H1 (cell line): ENCODE results near the gene DMXL1. TPM values are rescaled to one million over a fixed set of nuclear protein-coding genes. Genes with fewer than 3 reads are reported as not detected.

Source experiments
- CTCF ChIA-PET: fragments of 300-600 bp; sonication (Branson Sonifier 250); formaldehyde crosslinking; loops from one replicate; lab custom pipeline; 2021; ENCODE audit not compliant: partially characterized antibody; lab: Charles Lee
- POLR2A ChIA-PET: fragments of 300-600 bp; sonication (Branson Sonifier 250); formaldehyde crosslinking; loops from one replicate; lab custom pipeline; 2021; ENCODE audit warnings: inconsistent platforms; ENCODE audit not compliant: partially characterized antibody; lab: Charles Lee
- DNase-seq, 2 experiments: peaks; one replicate each; pipeline versions ENCODE4 v3.0.0 to v3.0.0-alpha.2; 2010 to 2022; ENCODE audit warnings: low spot score in 2 of 2, low read depth in 1 of 2, mixed read lengths in 1 of 2
- FAIRE-seq: peaks from 2 replicates; lab custom pipeline; 2011; peaks lifted over from hg19 to GRCh38; lab: Jason Lieb, UNC
- H2AFZ ChIP-seq: 2 replicates; pipeline ENCODE4 v1.8.1; 2012; ENCODE audit warnings: low read length, inconsistent platforms
- H2AK5ac ChIP-seq: 2 replicates; pipeline ENCODE4 v1.6.1; 2013; ENCODE audit warnings: low read depth, low read length
- H2BK120ac ChIP-seq: replicated peaks from 2 replicates; pipeline ENCODE3; 2013; ENCODE audit warnings: low read depth, low read length, inconsistent platforms
- H2BK12ac ChIP-seq: 2 replicates; pipeline ENCODE4 v1.6.1; 2013; ENCODE audit warnings: low read depth, low read length
- H2BK15ac ChIP-seq: 2 replicates; pipeline ENCODE4 v1.6.1; 2013; ENCODE audit warnings: low read length
- H2BK20ac ChIP-seq: 2 replicates; pipeline ENCODE4 v1.6.1; 2013; ENCODE audit warnings: low read length
- H2BK5ac ChIP-seq: 2 replicates; pipeline ENCODE4 v1.6.1; 2013; ENCODE audit warnings: low read depth, low read length
- H3K14ac ChIP-seq: 2 replicates; pipeline ENCODE4 v1.6.1; 2013; ENCODE audit warnings: inconsistent platforms; ENCODE audit not compliant: insufficient read length
- H3K18ac ChIP-seq: 2 replicates; pipeline ENCODE4 v1.6.1; 2013; ENCODE audit warnings: low read length; ENCODE audit errors: extremely low read depth
- H3K23ac ChIP-seq: 2 replicates; pipeline ENCODE4 v1.6.1; 2013; ENCODE audit warnings: inconsistent platforms; ENCODE audit not compliant: insufficient read length
- H3K23me2 ChIP-seq: 2 replicates; pipeline ENCODE4 v1.6.1; 2013; ENCODE audit warnings: low read depth, low read length
- H3K27ac ChIP-seq: 2 replicates; pipeline ENCODE4 v1.6.1; 2011; ENCODE audit warnings: low read depth, low read length, inconsistent platforms
- H3K27me3 ChIP-seq, 4 experiments: replicated peaks in 1 of 4; 1 replicate in 1 of 4; 2 replicates in 3 of 4; pipeline versions ENCODE4 v1.6.1 to v1.8.1; 2011 to 2013; ENCODE audit warnings: low read length in 3 of 4, mild to moderate bottlenecking in 3 of 4, inconsistent platforms in 2 of 4, mixed read lengths in 2 of 4, moderate library complexity in 1 of 4; ENCODE audit not compliant: control insufficient read depth in 3 of 4, insufficient read depth in 3 of 4; ENCODE audit errors: extremely low read depth in 1 of 4
- H3K36me3 ChIP-seq, 4 experiments: 2 replicates each; pipeline versions ENCODE4 v1.6.1 to v1.8.1; 2011 to 2013; ENCODE audit warnings: mild to moderate bottlenecking in 4 of 4, low read length in 3 of 4, moderate library complexity in 2 of 4, control low read depth in 1 of 4, inconsistent platforms in 1 of 4; ENCODE audit not compliant: insufficient read depth in 4 of 4, control insufficient read depth in 2 of 4
- H3K4ac ChIP-seq: replicated peaks from 2 replicates; pipeline ENCODE3; 2013; ENCODE audit warnings: low read length, low read depth, mixed read lengths, inconsistent platforms; ENCODE audit not compliant: insufficient read length
- H3K4me1 ChIP-seq, 4 experiments: replicated peaks in 1 of 4; 1 replicate in 1 of 4; 2 replicates in 3 of 4; pipeline versions ENCODE4 v1.6.1 to v1.8.1; 2011 to 2013; ENCODE audit warnings: low read length in 3 of 4, inconsistent platforms in 2 of 4, mixed read lengths in 1 of 4; ENCODE audit not compliant: insufficient read depth in 4 of 4, control insufficient read depth in 3 of 4
- H3K4me2 ChIP-seq, 2 experiments: 2 replicates each; pipeline versions ENCODE4 v1.6.1 to v1.8.1; 2011 to 2013; ENCODE audit warnings: low read depth in 2 of 2, low read length in 2 of 2, control low read depth in 1 of 2, inconsistent platforms in 1 of 2, mild to moderate bottlenecking in 1 of 2; ENCODE audit not compliant: insufficient read depth in 1 of 2
- H3K4me3 ChIP-seq, 4 experiments: fragments of 200-600, 300-600 bp in 1 of 4; sonication (generic), shearing (Covaris generic), sonication (Bioruptor Twin) in 1 of 4; 2 replicates each; pipeline versions ENCODE4 v1.5.1 to v1.8.1; 2011 to 2016; ENCODE audit warnings: low read length in 4 of 4, low read depth in 3 of 4, control low read depth in 2 of 4, inconsistent platforms in 2 of 4, mild to moderate bottlenecking in 2 of 4, mixed read lengths in 1 of 4, moderate library complexity in 1 of 4; ENCODE audit not compliant: insufficient read depth in 2 of 4; ENCODE audit errors: extremely low read depth in 1 of 4
- H3K56ac ChIP-seq: replicated peaks from 2 replicates; pipeline ENCODE3; 2013; ENCODE audit warnings: low read depth, mild to moderate bottlenecking, mixed read lengths, low read length, inconsistent platforms; ENCODE audit not compliant: insufficient read length
- H3K79me1 ChIP-seq: 2 replicates; pipeline ENCODE4 v1.6.1; 2013; ENCODE audit warnings: low read depth, low read length, control low read depth
- H3K79me2 ChIP-seq, 2 experiments: 2 replicates each; pipeline versions ENCODE4 v1.6.1 to v1.8.1; 2012 to 2013; ENCODE audit warnings: low read length in 2 of 2, mild to moderate bottlenecking in 2 of 2, inconsistent platforms in 1 of 2; ENCODE audit not compliant: insufficient read depth in 2 of 2, control insufficient read depth in 1 of 2
- H3K9ac ChIP-seq, 4 experiments: replicated peaks in 1 of 4; 1 replicate in 1 of 4; 2 replicates in 3 of 4; pipeline versions ENCODE4 v1.6.1 to v1.8.1; 2011 to 2013; ENCODE audit warnings: low read depth in 3 of 4, low read length in 3 of 4, control low read depth in 2 of 4, mild to moderate bottlenecking in 2 of 4, moderate library complexity in 2 of 4, inconsistent platforms in 1 of 4; ENCODE audit errors: extremely low read depth in 1 of 4
- H3K9me3 ChIP-seq, 2 experiments: 2 replicates each; pipeline versions ENCODE4 v1.6.1 to v1.8.1; 2012 to 2013; ENCODE audit warnings: mild to moderate bottlenecking in 2 of 2, moderate library complexity in 2 of 2, control low read depth in 1 of 2, inconsistent platforms in 1 of 2, low read depth in 1 of 2, low read length in 1 of 2, mixed read lengths in 1 of 2; ENCODE audit not compliant: insufficient read depth in 2 of 2
- H4K20me1 ChIP-seq, 2 experiments: replicated peaks in 1 of 2; 2 replicates each; pipeline versions ENCODE3 to v1.8.1; 2011 to 2013; ENCODE audit warnings: inconsistent platforms in 2 of 2, low read length in 2 of 2, mild to moderate bottlenecking in 1 of 2; ENCODE audit not compliant: insufficient read depth in 2 of 2, control insufficient read depth in 1 of 2
- H4K5ac ChIP-seq: 2 replicates; pipeline ENCODE4 v1.6.1; 2013; ENCODE audit warnings: low read length, low read depth, mixed read lengths, inconsistent platforms; ENCODE audit not compliant: insufficient read length
- H4K8ac ChIP-seq: 2 replicates; pipeline ENCODE4 v1.8.0; 2013; ENCODE audit warnings: mild to moderate bottlenecking, moderate library complexity, low read length, inconsistent platforms; ENCODE audit not compliant: insufficient read depth; ENCODE audit errors: extremely low read depth
- H4K91ac ChIP-seq: replicated peaks from 2 replicates; pipeline ENCODE3; 2013; ENCODE audit warnings: low read length, mixed read lengths, inconsistent platforms; ENCODE audit not compliant: insufficient read length
- BCL11A ChIP-seq, 2 experiments: IDR thresholded peaks; one replicate each; pipeline ENCODE4 v1.6.1; 2011; ENCODE audit warnings: low read depth in 2 of 2, low read length in 2 of 2, mild to moderate bottlenecking in 2 of 2
- NRF1 ChIP-seq: IDR thresholded peaks from 2 replicates; pipeline ENCODE4 v1.6.1; 2011; ENCODE audit warnings: mild to moderate bottlenecking, low read depth, low read length, improper control_type of control experiment
- PHF8 ChIP-seq: fragments of 200-600 bp; sonication (generic); conservative IDR thresholded peaks from 2 replicates; pipeline ENCODE4 v1.7.1; 2012; ENCODE audit warnings: low read depth, mild to moderate bottlenecking, inconsistent platforms, low read length, moderate library complexity
- RAD21 ChIP-seq, 2 experiments: IDR thresholded peaks in 1 of 2; conservative IDR thresholded peaks in 1 of 2; 2 replicates each; pipeline ENCODE4 v1.6.1; 2011; ENCODE audit warnings: low read depth in 2 of 2, low read length in 2 of 2, improper control_type of control experiment in 1 of 2, inconsistent platforms in 1 of 2, mild to moderate bottlenecking in 1 of 2, moderate library complexity in 1 of 2
- RBBP5 ChIP-seq: IDR thresholded peaks from 2 replicates; pipeline ENCODE4 v1.7.1; 2012; ENCODE audit warnings: low read depth, mild to moderate bottlenecking, inconsistent platforms, low read length, moderate library complexity, borderline replicate concordance
- SAP30 ChIP-seq: fragments of 300-600 bp; sonication (generic); IDR thresholded peaks from 2 replicates; pipeline ENCODE4 v1.7.1; 2012; ENCODE audit warnings: low read length, moderate library complexity, mild to moderate bottlenecking, inconsistent platforms; ENCODE audit not compliant: insufficient read depth, insufficient replicate concordance
- SIX5 ChIP-seq: IDR thresholded peaks from 2 replicates; pipeline ENCODE4 v1.6.1; 2011; ENCODE audit warnings: mild to moderate bottlenecking, low read depth, low read length
- SUZ12 ChIP-seq: fragments of 200-600 bp; sonication (generic); IDR thresholded peaks from 2 replicates; pipeline ENCODE4 v1.6.1; 2012; ENCODE audit warnings: mild to moderate bottlenecking, inconsistent platforms, low read length, moderate library complexity, mixed read lengths
- TBP ChIP-seq: IDR thresholded peaks from 2 replicates; pipeline ENCODE4 v1.6.1; 2011; ENCODE audit warnings: low read depth, low read length, improper control_type of control experiment
- USF2 ChIP-seq: IDR thresholded peaks from 2 replicates; pipeline ENCODE4 v1.6.1; 2011; ENCODE audit warnings: low read length, improper control_type of control experiment
- WGBS, 2 experiments: shearing (Covaris generic) in 1 of 2; methylation state at CpG; one replicate each; pipeline versions ENCODE4 v1.1.6 to v1.1.7; 2013 to 2015; ENCODE audit warnings: low lambda C conversion rate in 2 of 2, mixed read lengths in 2 of 2, inconsistent platforms in 1 of 2, low coverage in 1 of 2, missing lambda C conversion rate in 1 of 2; ENCODE audit not compliant: insufficient replicate concordance in 2 of 2, insufficient coverage in 1 of 2, insufficient read length in 1 of 2; ENCODE audit errors: extremely low coverage in 1 of 2, missing lambda C conversion rate in 1 of 2; 5-methylcytosine and 5-hydroxymethylcytosine counted together
- polyA plus RNA-seq, 7 experiments: library from polyadenylated mRNA; depleted of rRNA in 3 of 7; stranded (reverse) in 5 of 7; unstranded in 2 of 7; fragments of >200 nt in 5 of 7; fragments of 200-250 nt in 2 of 7; gene quantifications; 1 replicate in 5 of 7; 2 replicates in 1 of 7; 4 replicates in 1 of 7; pipeline versions ENCODE4 v1.2.1 to v1.2.3, GENCODE V29; 2011 to 2013; ENCODE audit warnings: missing spikeins in 2 of 7, mixed read lengths in 2 of 7
- total RNA-seq: library from RNA; stranded (reverse); fragmentation: NEBNext Ultra II Directional; extraction: Animal tissue kit (Norgen Biotek cat#: 25700); gene quantifications from 2 replicates; pipeline ENCODE4 v1.2.1, GENCODE V29; 2021

DMXL1 gene
- total and polyA plus RNA-seq, 2 of the 8 experiments (the other 6 are each of a cell fraction or from before 2014, with no cell fraction given), result 10.1 to 43.9 TPM

GRCh38 chr5:119288379-119289033 lies 217.6 kb downstream of the DMXL1 start:
- WGBS, 2 experiments, result 89% methylated on average over 2 of the region's 2 CpGs; no CpG with 5 or more reads in 1 of the 2 experiments
- DNase-seq, result no peak
- H4K20me1 ChIP-seq, result no peaks in the 10 kb centered on the region
- no peaks in the 10 kb centered on the region; the same call in 1 of the 2 replicates for H3K23me2 ChIP-seq
- H3K4me1 ChIP-seq, result peaks cover 0 to 8% (median 4%) of the 10 kb centered on the region in 4 experiments; a peak in 4 of 7 replicates
- TF ChIP-seq BCL11A (IDR thresholded peaks at IDR 0.05; ENCODE audit: low read depth in 2 of 2, low read length in 2 of 2) (no peak), PHF8 (no peak), TBP (no peak), SAP30 (no peak), RBBP5 (no peak), SUZ12 (no peak), RAD21 (IDR thresholded peaks at IDR 0.05 in 1 of 2, conservative IDR thresholded peaks at IDR 0.05 in 1 of 2; ENCODE audit: low read depth in 2 of 2, low read length in 2 of 2) (no peak), SIX5 (no peak), NRF1 (no peak), USF2 (no peak)
- H2AFZ ChIP-seq, result no peak overlapping the region
- H2BK12ac ChIP-seq, result no peak overlapping the region
- no peak overlapping the region for H2BK20ac ChIP-seq
- CTCF ChIA-PET, result interaction anchor here (1.1 to 1.2 kb wide), 2 partner anchors 27 to 146 kb away, joined by 3 to 5 read pairs; no protein-coding TSS in a partner anchor
- no peak overlapping the region for H3K27ac ChIP-seq
- no peak overlapping the region for H2AK5ac ChIP-seq
- H3K9ac ChIP-seq, result no peak overlapping the region
- H3K23ac ChIP-seq, result no peak overlapping the region
- H3K4ac ChIP-seq, result no peak overlapping the region
- no peaks in the 10 kb centered on the region for H3K9me3 ChIP-seq
- no peak overlapping the region for H3K4me3 ChIP-seq
- no peaks in the 10 kb centered on the region; the same call in 1 of the 2 replicates for H3K79me1 ChIP-seq
- POLR2A ChIA-PET, result no interaction called here
- no peak overlapping the region for H4K5ac ChIP-seq
- no peak overlapping the region for H3K14ac ChIP-seq
- H4K91ac ChIP-seq, result no peak overlapping the region
- H2BK5ac ChIP-seq, result no peak overlapping the region
- H3K27me3 ChIP-seq, result no peaks in the 10 kb centered on the region
- FAIRE-seq, result no peak
- H3K36me3 ChIP-seq, result no peaks in the 10 kb centered on the region
- H3K18ac ChIP-seq, result no peak overlapping the region
- no peak overlapping the region for H3K4me2 ChIP-seq
- no peak overlapping the region for H2BK120ac ChIP-seq
- H4K8ac ChIP-seq, result no peak overlapping the region
- peaks cover 0 to 6% of the 10 kb centered on the region in 2 experiments; a peak in 2 of 4 replicates for H3K79me2 ChIP-seq
- no peak overlapping the region for H3K56ac ChIP-seq
- H2BK15ac ChIP-seq, result no peak overlapping the region
